K562 (cell line): ENCODE results near the gene ATXN1. TPM values are rescaled to one million over a fixed set of nuclear protein-coding genes. Genes with fewer than 3 reads are reported as not detected.
A peak's percentile ranks its signal among the peaks of the same experiment; 100 is the strongest.

ENCODE experiments used
- ATAC-seq: fragments of 200-7000 bp; cut with Tn5 transposase; 3 replicates; pipeline ENCODE4 v1.9.1; 2020; ENCODE audit warnings: moderate library complexity
- BruUV-seq: library from RNA; stranded (reverse); fragments of 400-500 nt; replicated peaks from 2 replicates; lab custom pipeline; 2021; lab: Mats Ljungman, UMichigan
- CTCF ChIA-PET: fragments of 300-600 bp; formaldehyde crosslinking; extraction: SDS; loops from one replicate; lab custom pipeline; 2021; ENCODE audit warnings: low intra/inter-chr PET ratio; lab: Yijun Ruan, JAX
- POLR2A ChIA-PET: fragments of 300-600, 350-650 bp; sonication (Branson Sonifier 250); formaldehyde crosslinking; extraction: SDS; loops from one replicate; lab custom pipeline; 2021; ENCODE audit warnings: antibody characterized with exemption, inconsistent platforms; lab: Yijun Ruan, JAX
- DNase-seq, 4 experiments: peaks; one replicate each; pipeline versions ENCODE4 v3.0.0 to v3.0.0-alpha.2; 2011 to 2018; ENCODE audit warnings: low spot score in 3 of 4, mixed read lengths in 3 of 4; ENCODE audit errors: extremely low read depth in 1 of 4
- FAIRE-seq: peaks from 2 replicates; lab custom pipeline; 2011; peaks lifted over from hg19 to GRCh38; lab: Jason Lieb, UNC
- H2AFZ ChIP-seq: 2 replicates; pipeline ENCODE4 v1.6.0; 2011; ENCODE audit warnings: low read depth, low read length, control low read depth, inconsistent platforms
- H3K27ac ChIP-seq: fragments of 200-600 bp; 3 replicates; pipeline ENCODE4 v1.8.0; 2011; ENCODE audit warnings: low read depth, mild to moderate bottlenecking, control low read depth, inconsistent platforms, low read length, moderate library complexity, mixed read lengths; ENCODE audit errors: extremely low read depth
- H3K27me3 ChIP-seq, 2 experiments: fragments of 300-600 bp in 1 of 2; 2 replicates in 1 of 2; 3 replicates in 1 of 2; pipeline versions ENCODE4 v1.6.0 to v1.8.0; 2011; ENCODE audit warnings: inconsistent platforms in 2 of 2, low read length in 2 of 2, mild to moderate bottlenecking in 1 of 2, mixed read lengths in 1 of 2, moderate library complexity in 1 of 2; ENCODE audit not compliant: control insufficient read depth in 2 of 2, insufficient read depth in 2 of 2
- H3K36me3 ChIP-seq: fragments of 300-600 bp; 3 replicates; pipeline ENCODE4 v1.8.0; 2011; ENCODE audit warnings: mild to moderate bottlenecking, low read length, inconsistent platforms; ENCODE audit not compliant: control insufficient read depth, insufficient read depth
- H3K4me1 ChIP-seq, 2 experiments: fragments of 200-600 bp in 1 of 2; replicated peaks in 1 of 2; 2 replicates in 1 of 2; 3 replicates in 1 of 2; pipeline versions ENCODE4 v1.5.1 to v1.8.0; 2011; ENCODE audit warnings: inconsistent platforms in 2 of 2, low read length in 2 of 2, mild to moderate bottlenecking in 1 of 2, mixed read lengths in 1 of 2, moderate library complexity in 1 of 2; ENCODE audit not compliant: control insufficient read depth in 2 of 2, insufficient read depth in 2 of 2
- H3K4me2 ChIP-seq: 2 replicates; pipeline ENCODE4 v1.6.1; 2011; ENCODE audit warnings: low read length, control low read depth, inconsistent platforms, mixed read lengths; ENCODE audit not compliant: insufficient read depth
- H3K4me3 ChIP-seq: fragments of 200-600 bp; sonication (generic), shearing (Covaris generic); 2 replicates; pipeline ENCODE4 v1.5.1; 2016; ENCODE audit warnings: control low read depth, inconsistent platforms
- H3K79me2 ChIP-seq: fragments of 200-600 bp; 3 replicates; pipeline ENCODE4 v1.8.0; 2011; ENCODE audit warnings: low read length, inconsistent platforms; ENCODE audit not compliant: control insufficient read depth, insufficient read depth
- H3K9ac ChIP-seq, 2 experiments: 2 replicates each; pipeline versions ENCODE4 v1.6.0 to v1.6.1; 2011; ENCODE audit warnings: low read depth in 2 of 2, low read length in 2 of 2, control low read depth in 1 of 2, inconsistent platforms in 1 of 2, mild to moderate bottlenecking in 1 of 2, mixed read lengths in 1 of 2; ENCODE audit not compliant: insufficient read depth in 1 of 2
- H3K9me1 ChIP-seq: one replicate; pipeline ENCODE4 v1.6.0; 2011; ENCODE audit warnings: inconsistent platforms, mild to moderate bottlenecking, low read length, moderate library complexity; ENCODE audit not compliant: control insufficient read depth, insufficient read depth
- H3K9me3 ChIP-seq: replicated peaks from 2 replicates; pipeline ENCODE4 v1.5.1; 2011; ENCODE audit warnings: low read depth, low read length, inconsistent platforms; ENCODE audit not compliant: control insufficient read depth, insufficient read depth
- H4K20me1 ChIP-seq: replicated peaks from 2 replicates; pipeline ENCODE4 v1.6.1; 2011; ENCODE audit warnings: low read length, inconsistent platforms, mixed read lengths; ENCODE audit not compliant: control insufficient read depth, insufficient read depth
- C11orf30 ChIP-seq: fragments of 450-650 bp; IDR thresholded peaks from 2 replicates; pipeline ENCODE4 v1.6.1; 2016; ENCODE audit warnings: low read depth, mild to moderate bottlenecking
- CBX5 ChIP-seq: IDR thresholded peaks from 2 replicates; pipeline ENCODE4 v1.6.1; 2014; ENCODE audit warnings: low read depth, borderline replicate concordance
- EGR1 ChIP-seq: fragments of 450-650 bp; conservative IDR thresholded peaks from 2 replicates; pipeline ENCODE4 v1.6.1; 2017; ENCODE audit warnings: mild to moderate bottlenecking
- ETV6 ChIP-seq, 3 experiments: fragments of 150-350 bp in 1 of 3; sonication (generic) in 1 of 3; formaldehyde crosslinking in 1 of 3; IDR thresholded peaks; 2 replicates each; pipeline versions ENCODE4 v1.6.1 to v1.8.0; 2014 to 2022; ENCODE audit warnings: borderline replicate concordance in 2 of 3, low read depth in 2 of 3, antibody characterized with exemption in 1 of 3, low read length in 1 of 3, mild to moderate bottlenecking in 1 of 3, missing genetic modification reagents in 1 of 3
- HNRNPL ChIP-seq: fragments of 200-400 bp; formaldehyde crosslinking; IDR thresholded peaks from 2 replicates; pipeline ENCODE4 v1.6.1; 2017; ENCODE audit warnings: low read depth, mild to moderate bottlenecking, low read length
- KLF1 ChIP-seq: fragments of 450-650 bp; IDR thresholded peaks from 2 replicates; pipeline ENCODE4 v1.6.1; 2016; ENCODE audit warnings: missing genetic modification characterization, missing compliant biosample characterization
- MAFG ChIP-seq: fragments of 450-650 bp; conservative IDR thresholded peaks from 2 replicates; pipeline ENCODE4 v1.6.1; 2016; ENCODE audit warnings: missing genetic modification characterization, missing compliant biosample characterization
- SREBF2 ChIP-seq: sonication (generic); formaldehyde crosslinking; IDR thresholded peaks from 2 replicates; pipeline ENCODE4 v1.4.0; 2020; ENCODE audit warnings: mild to moderate bottlenecking, missing genetic modification reagents
- TFAM ChIP-seq: fragments of 250-450 bp; sonication (Bioruptor Pico); conservative IDR thresholded peaks from 2 replicates; pipeline ENCODE4 v1.5.0; 2021; ENCODE audit warnings: mild to moderate bottlenecking, moderate library complexity
- XRCC4 ChIP-seq: IDR thresholded peaks from one replicate; pipeline ENCODE4 v1.6.1; 2011; ENCODE audit not compliant: insufficient read depth, insufficient read length; ENCODE audit errors: extremely low read depth
- ZNF316 ChIP-seq: fragments of 450-650 bp; IDR thresholded peaks from 2 replicates; pipeline ENCODE4 v1.6.1; 2016
- WGBS: fragments of 100-300 bp; shearing (Covaris generic); methylation state at CpG from one replicate; pipeline ENCODE4 v1.1.6; 2016; ENCODE audit warnings: low coverage, mixed read lengths; ENCODE audit not compliant: insufficient coverage; ENCODE audit errors: missing lambda C conversion rate; 5-methylcytosine and 5-hydroxymethylcytosine counted together
- in situ Hi-C: fragments of 300-500 bp; cut with MboI; formaldehyde crosslinking; loops from 4 replicates; pipeline ENCODE4 v1.15.0; 2018; ENCODE audit warnings: inconsistent platforms, mixed read lengths
- intact Hi-C: fragments of 100-400 bp; cut with micrococcal nuclease; formaldehyde crosslinking; loops from 2 replicates; pipeline ENCODE4 v1.14.2; 2022
- polyA plus RNA-seq, 8 experiments: library from polyadenylated mRNA; depleted of rRNA in 4 of 8; stranded (reverse) in 5 of 8; unstranded in 3 of 8; fragments of >200 nt; fragmentation: Nextera tagmentation in 2 of 8; fragmentation: Illumina TruSeq in 1 of 8; extraction: Ambion mirVana in 2 of 8; extraction: Trizol in 1 of 8; gene quantifications; 2 replicates each; pipeline versions ENCODE4 v1.2.1 to v1.2.3, GENCODE V29; 2011 to 2014; ENCODE audit warnings: inconsistent platforms in 1 of 8, missing spikeins in 1 of 8
- total RNA-seq, 7 experiments: library from RNA; depleted of rRNA in 6 of 7; stranded (reverse); fragments of >200 nt in 6 of 7; fragmentation: Illumina TruSeq in 2 of 7; extraction: Trizol in 2 of 7; gene quantifications; 2 replicates each; pipeline versions ENCODE4 v1.2.1 to v1.2.3, GENCODE V29; 2011 to 2021; ENCODE audit warnings: low replicate concordance in 1 of 7
- TF ChIP-seq, protein P1 (sequence below): sonication (generic); formaldehyde crosslinking; IDR thresholded peaks from 2 replicates; pipeline ENCODE4 v1.8.1; 2023; ENCODE audit warnings: mild to moderate bottlenecking, missing genetic modification reagents
- TF ChIP-seq, protein P2 (sequence below): fragments of 250-450 bp; sonication (Bioruptor Pico); IDR thresholded peaks from 2 replicates; pipeline ENCODE4 v1.5.0; 2020; ENCODE audit warnings: mild to moderate bottlenecking, borderline replicate concordance
- TF ChIP-seq, protein P3 (sequence below): fragments of 250-450 bp; sonication (Bioruptor Pico); IDR thresholded peaks from 2 replicates; pipeline ENCODE4 v1.5.0; 2021; ENCODE audit warnings: mild to moderate bottlenecking, moderate library complexity

Gene ATXN1
- total and polyA plus RNA-seq, 9 of the 15 experiments (the other 6 are each of a cell fraction or from before 2014, with no cell fraction given), result under 0.01 to 1.2 (median 0.58) TPM

DNA sequence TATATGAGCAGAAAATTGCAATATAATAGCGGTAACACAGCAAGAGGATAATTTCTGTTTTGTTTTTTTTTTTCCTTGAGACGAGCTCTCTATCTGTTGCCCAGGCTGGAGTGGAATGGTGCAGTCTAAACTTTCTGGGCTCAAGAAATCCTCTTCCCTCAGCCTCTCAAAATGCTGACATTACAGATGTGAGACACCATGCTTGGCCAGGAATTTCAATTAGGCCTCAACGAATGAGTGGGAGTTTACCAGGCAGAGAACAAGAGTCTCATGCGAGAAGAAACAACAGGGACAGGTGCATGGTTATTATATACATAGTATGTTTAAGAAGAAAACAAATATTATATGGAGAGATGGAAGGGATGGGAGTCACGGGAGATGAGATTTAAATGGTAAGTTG lies 111.4 kb downstream of the ATXN1 start:
- BruUV-seq, result no TSS peak
- TF ChIP-seq ETV6 (IDR thresholded peaks at IDR 0.05; ENCODE audit: borderline replicate concordance in 1 of 2, low read depth in 2 of 2, low read length in 1 of 2) (no peak), ETV6 (CRISPR knock-in tag; IDR thresholded peaks at IDR 0.05; ENCODE audit: borderline replicate concordance) (no peak), XRCC4 (no peak), MAFG (tag) (0 out of 2 replicates have a peak, but pooled peaks have one; percentile 19), CBX5 (no peak), KLF1 (tag) (no peak), ZNF316 (no peak; the same call in 1 of the 2 replicates), HNRNPL (no peak), C11orf30 (0 out of 2 replicates have a peak, but pooled peaks have one; percentile 15), TFAM (CRISPR knock-in tag) (no peak), EGR1 (no peak), SREBF2 (CRISPR knock-in tag) (no peak)
- TF ChIP-seq, protein P1, sequence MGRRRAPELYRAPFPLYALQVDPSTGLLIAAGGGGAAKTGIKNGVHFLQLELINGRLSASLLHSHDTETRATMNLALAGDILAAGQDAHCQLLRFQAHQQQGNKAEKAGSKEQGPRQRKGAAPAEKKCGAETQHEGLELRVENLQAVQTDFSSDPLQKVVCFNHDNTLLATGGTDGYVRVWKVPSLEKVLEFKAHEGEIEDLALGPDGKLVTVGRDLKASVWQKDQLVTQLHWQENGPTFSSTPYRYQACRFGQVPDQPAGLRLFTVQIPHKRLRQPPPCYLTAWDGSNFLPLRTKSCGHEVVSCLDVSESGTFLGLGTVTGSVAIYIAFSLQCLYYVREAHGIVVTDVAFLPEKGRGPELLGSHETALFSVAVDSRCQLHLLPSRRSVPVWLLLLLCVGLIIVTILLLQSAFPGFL (CRISPR knock-in tag), result no peak
- TF ChIP-seq, protein P2, sequence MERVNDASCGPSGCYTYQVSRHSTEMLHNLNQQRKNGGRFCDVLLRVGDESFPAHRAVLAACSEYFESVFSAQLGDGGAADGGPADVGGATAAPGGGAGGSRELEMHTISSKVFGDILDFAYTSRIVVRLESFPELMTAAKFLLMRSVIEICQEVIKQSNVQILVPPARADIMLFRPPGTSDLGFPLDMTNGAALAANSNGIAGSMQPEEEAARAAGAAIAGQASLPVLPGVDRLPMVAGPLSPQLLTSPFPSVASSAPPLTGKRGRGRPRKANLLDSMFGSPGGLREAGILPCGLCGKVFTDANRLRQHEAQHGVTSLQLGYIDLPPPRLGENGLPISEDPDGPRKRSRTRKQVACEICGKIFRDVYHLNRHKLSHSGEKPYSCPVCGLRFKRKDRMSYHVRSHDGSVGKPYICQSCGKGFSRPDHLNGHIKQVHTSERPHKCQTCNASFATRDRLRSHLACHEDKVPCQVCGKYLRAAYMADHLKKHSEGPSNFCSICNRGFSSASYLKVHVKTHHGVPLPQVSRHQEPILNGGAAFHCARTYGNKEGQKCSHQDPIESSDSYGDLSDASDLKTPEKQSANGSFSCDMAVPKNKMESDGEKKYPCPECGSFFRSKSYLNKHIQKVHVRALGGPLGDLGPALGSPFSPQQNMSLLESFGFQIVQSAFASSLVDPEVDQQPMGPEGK (CRISPR knock-in tag), result no peak
- TF ChIP-seq, protein P3, sequence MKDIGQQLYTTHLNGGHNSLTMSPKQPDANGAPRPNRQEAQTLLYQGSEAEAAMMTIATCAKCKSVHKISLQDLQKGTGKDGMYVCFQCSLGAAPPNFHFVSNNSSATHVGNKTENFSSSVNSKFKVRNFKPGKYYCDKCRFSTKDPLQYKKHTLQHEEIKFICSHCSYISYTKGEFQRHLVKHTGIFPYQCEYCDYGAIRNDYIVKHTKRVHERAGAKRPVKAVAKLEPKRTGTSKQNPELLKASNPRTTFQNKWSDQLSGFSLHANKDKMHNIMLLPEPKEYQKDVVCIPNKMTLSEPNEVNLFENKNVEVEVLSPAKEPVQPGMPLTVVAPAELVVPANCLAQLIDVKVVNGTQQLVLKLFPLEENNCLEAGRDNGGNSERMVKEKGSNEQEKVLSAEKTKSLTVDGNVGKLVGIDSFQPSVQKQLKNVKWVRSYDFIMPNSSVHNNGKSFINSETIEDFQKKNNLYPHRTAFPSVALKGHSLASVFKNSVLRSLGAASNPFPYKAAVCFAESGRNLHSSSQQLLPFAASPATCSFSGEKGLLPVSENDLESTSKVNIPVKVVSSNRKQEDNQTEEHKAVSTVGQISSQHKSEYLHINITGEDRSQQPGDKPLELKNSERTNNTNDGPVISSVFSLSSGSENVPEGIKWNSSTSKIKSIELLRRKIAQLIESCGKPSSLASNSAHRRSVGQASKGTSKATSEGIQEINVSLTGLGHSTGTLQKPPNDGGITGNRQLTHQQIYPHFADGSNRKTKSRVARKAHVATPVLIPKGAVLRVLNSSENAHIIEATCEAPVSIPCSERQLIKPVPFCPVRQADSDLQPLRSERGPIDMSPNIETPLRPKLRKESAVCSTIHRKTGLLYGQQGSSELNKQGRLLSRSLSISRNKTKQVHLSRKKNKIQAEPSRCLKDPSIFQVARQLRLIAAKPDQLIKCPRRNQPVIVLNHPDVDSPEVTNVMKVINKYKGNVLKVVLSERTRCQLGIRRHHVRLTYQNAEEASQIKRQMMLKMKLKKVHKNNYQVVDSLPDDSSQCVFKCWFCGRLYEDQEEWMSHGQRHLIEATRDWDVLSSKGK (CRISPR knock-in tag), result no peak

More for the DNA sequence above, 111.4 kb downstream of the ATXN1 start:
- in situ Hi-C loops (no loop called here), intact Hi-C loops (no loop called here)
- no peak for ATAC-seq
- no peak overlapping the region for H3K4me3 ChIP-seq
- ChIA-PET POLR2A (interaction anchor here (0.8 to 1.2 kb wide), 2 partner anchors 31 to 81 kb away, joined by 3 read pairs; no protein-coding TSS in a partner anchor), CTCF (no interaction called here)
- no peak overlapping the region for H3K4me2 ChIP-seq
- FAIRE-seq, result no peak
- peaks cover 7 to 11% of the 10 kb centered on the region in 2 experiments; a peak in 3 of 5 replicates for H3K27me3 ChIP-seq
- H3K79me2 ChIP-seq, result no peaks in the 10 kb centered on the region
- no peak overlapping the region for H3K9ac ChIP-seq
- H2AFZ ChIP-seq, result no peak overlapping the region
- DNase-seq, result no peak
- no peaks in the 10 kb centered on the region for H4K20me1 ChIP-seq
- no peaks in the 10 kb centered on the region for H3K36me3 ChIP-seq
- no peaks in the 10 kb centered on the region for H3K4me1 ChIP-seq
- no peak overlapping the region for H3K27ac ChIP-seq
- H3K9me1 ChIP-seq, result no peaks in the 10 kb centered on the region
- H3K9me3 ChIP-seq, result no peaks in the 10 kb centered on the region
- 2% methylated on average over 5 of the region's 5 CpGs for WGBS
